CD8-positive, alpha-beta memory T cell (primary cell): ENCODE results near the gene PCDH19. TPM values are rescaled to one million over a fixed set of nuclear protein-coding genes. Genes with fewer than 3 reads are reported as not detected.
A peak's percentile ranks its signal among the peaks of the same experiment; 100 is the strongest.
"Not testable (repeated sequence)": the region's sequence is repeated elsewhere in the genome, so short reads cannot be mapped to it uniquely, and the experiment has no call there.

ENCODE experiments used
- CTCF ChIA-PET: fragments of 350-600 bp; sonication (Branson Sonifier 250); formaldehyde crosslinking; loops from one replicate; lab custom pipeline; 2021; ENCODE audit warnings: antibody characterized with exemption; lab: Charles Lee
- POLR2A ChIA-PET: fragments of 350-600 bp; sonication (Branson Sonifier 250); formaldehyde crosslinking; loops from one replicate; lab custom pipeline; 2021; ENCODE audit warnings: antibody characterized with exemption; lab: Charles Lee
- DNase-seq, 5 donors: peaks; one replicate each; pipeline versions ENCODE4 v3.0.0 to v3.0.0-alpha.2; 2020 to 2022; ENCODE audit warnings: mixed read lengths in 1 of 5
- H3K27ac ChIP-seq: one replicate; pipeline ENCODE4 v1.7.0; 2013; ENCODE audit warnings: low read depth, mild to moderate bottlenecking, low read length, moderate library complexity
- H3K27me3 ChIP-seq: 2 replicates; pipeline ENCODE4 v1.7.0; 2013; ENCODE audit warnings: low read length, mild to moderate bottlenecking; ENCODE audit not compliant: insufficient read depth, poor library complexity, severe bottlenecking
- H3K36me3 ChIP-seq: 2 replicates; pipeline ENCODE4 v1.7.0; 2013; ENCODE audit warnings: mild to moderate bottlenecking, low read length, moderate library complexity; ENCODE audit not compliant: insufficient read depth
- H3K4me1 ChIP-seq: 2 replicates; pipeline ENCODE4 v1.7.0; 2013; ENCODE audit warnings: mild to moderate bottlenecking, low read length, moderate library complexity; ENCODE audit not compliant: insufficient read depth
- H3K4me3 ChIP-seq: 2 replicates; pipeline ENCODE4 v1.7.0; 2013; ENCODE audit warnings: mild to moderate bottlenecking, low read length
- H3K9me3 ChIP-seq: 2 replicates; pipeline ENCODE4 v1.7.0; 2013; ENCODE audit warnings: mild to moderate bottlenecking, low read length
- H3K27ac Mint-ChIP-seq, 8 donors: one replicate each; pipeline ENCODE4 v1.8.0; 2020 to 2021; ENCODE audit warnings: mixed read lengths in 8 of 8, mild to moderate bottlenecking in 6 of 8, inconsistent platforms in 3 of 8, moderate library complexity in 3 of 8
- H3K27me3 Mint-ChIP-seq, 2 donors: one replicate each; pipeline ENCODE4 v1.8.0; 2020 to 2021; ENCODE audit warnings: mixed read lengths in 2 of 2, mild to moderate bottlenecking in 1 of 2, moderate library complexity in 1 of 2
- H3K36me3 Mint-ChIP-seq, 3 donors: one replicate each; pipeline ENCODE4 v1.8.0; 2020 to 2021; ENCODE audit warnings: mixed read lengths in 3 of 3, inconsistent platforms in 1 of 3, mild to moderate bottlenecking in 1 of 3
- H3K4me1 Mint-ChIP-seq, 3 donors: one replicate each; pipeline ENCODE4 v1.8.0; 2020 to 2021; ENCODE audit warnings: mixed read lengths in 3 of 3, inconsistent platforms in 1 of 3, mild to moderate bottlenecking in 1 of 3
- H3K4me3 Mint-ChIP-seq, 7 donors: one replicate each; pipeline ENCODE4 v1.8.0; 2020 to 2021; ENCODE audit warnings: mixed read lengths in 7 of 7, mild to moderate bottlenecking in 6 of 7, moderate library complexity in 4 of 7, inconsistent platforms in 2 of 7
- H3K9me3 Mint-ChIP-seq, 5 donors: one replicate each; pipeline ENCODE4 v1.8.0; 2020 to 2022; ENCODE audit warnings: mixed read lengths in 5 of 5, mild to moderate bottlenecking in 3 of 5, moderate library complexity in 2 of 5, inconsistent platforms in 1 of 5
- polyA plus RNA-seq: library from polyadenylated mRNA; unstranded; fragments of 300-500 nt; fragmentation: Illumina TruSeq; gene quantifications from one replicate; pipeline ENCODE4 v1.2.3, GENCODE V29; 2021
- total RNA-seq, 2 experiments: library from RNA; stranded (reverse); gene quantifications; one replicate each; pipeline ENCODE4 v1.2.3, GENCODE V29; 2021

The PCDH19 gene
- total RNA-seq: not detected
- not detected for polyA plus RNA-seq

DNA sequence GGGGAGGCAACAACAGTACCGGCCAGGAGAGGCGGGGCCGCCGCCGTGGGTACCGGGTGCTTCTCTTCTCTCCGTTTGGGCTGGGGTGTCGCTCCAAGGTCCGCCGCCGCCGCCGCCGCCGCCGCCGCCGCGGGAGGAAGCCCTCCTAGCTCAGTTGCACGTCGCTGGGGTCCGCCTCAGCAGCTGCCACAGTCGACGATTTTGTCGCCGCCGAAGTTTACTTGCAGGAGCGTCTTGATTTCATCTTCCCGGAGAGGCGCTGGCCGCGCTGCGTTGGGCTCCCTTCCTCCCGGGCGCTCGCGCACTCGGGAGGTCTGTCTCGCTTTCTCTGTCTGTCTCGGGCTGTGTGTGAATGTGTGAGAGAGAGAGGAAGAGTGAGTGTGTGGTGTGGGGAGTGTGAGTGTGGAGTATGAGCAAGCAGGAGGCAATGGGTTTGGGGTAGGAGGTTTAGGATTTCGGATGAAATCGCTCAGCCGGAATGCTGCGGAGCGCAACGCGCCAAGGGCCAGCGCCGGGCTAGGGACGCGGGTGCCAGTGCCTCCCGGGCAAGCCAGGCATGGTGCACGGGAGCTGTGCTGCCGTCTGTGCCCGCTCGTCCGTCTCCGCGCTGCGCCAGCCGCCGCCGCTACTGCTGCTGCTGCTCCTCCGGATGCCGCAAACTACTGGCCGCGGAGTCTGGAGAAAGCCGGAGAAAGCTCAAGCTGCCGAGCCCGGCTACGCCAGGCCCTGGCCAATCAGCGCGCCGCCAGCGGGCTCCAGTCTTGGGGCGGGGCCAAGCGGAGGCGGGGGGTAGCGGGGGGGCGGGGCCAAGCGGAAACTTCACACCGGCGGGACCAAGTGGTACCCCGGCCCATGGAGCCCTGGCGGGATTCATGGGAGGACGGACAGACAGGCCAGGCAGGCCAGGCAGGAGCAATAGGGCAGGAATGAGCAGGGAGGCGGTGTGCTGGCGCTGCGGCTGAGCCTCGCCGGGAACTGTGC, at the start of gene PCDH19:
Gene PCDH19, minus strand, starts transcription at position 664 of the 981 bp plus-strand sequence. CDS start 1,676 bp downstream, outside the sequence.
- Histone ChIP-seq H3K9me3 (no peaks in the 10 kb centered on the region), H3K27me3 (no peaks in the 10 kb centered on the region), H3K36me3 (no peaks in the 10 kb centered on the region), H3K27ac (no peak within 1 kb of the TSS), H3K4me3 (no peak within 1 kb of the TSS), H3K4me1 (no peaks in the 10 kb centered on the region)
- Mint-ChIP-seq H3K4me3 (peak within 1 kb of the TSS in 4 of 7 donors; percentile 13 to 67 (median 32)), H3K36me3 (no peaks in the 10 kb centered on the region), H3K27ac (no peak within 1 kb of the TSS), H3K9me3 (peaks cover 0 to 5% (median 4%) of the 10 kb centered on the region in 5 donors), H3K27me3 (peaks cover 54 to 60% of the 10 kb centered on the region in 2 donors), H3K4me1 (peaks cover 3 to 7% (median 3%) of the 10 kb centered on the region in 3 donors)
- no peak for DNase-seq
- ChIA-PET CTCF (no interaction called here), POLR2A (no interaction called here)

GRCh38 chrX:100449696-100450608, 39.9 kb upstream of the PCDH19 start:
- Histone ChIP-seq H3K4me1 (no peaks in the 10 kb centered on the region), H3K27ac (no peak overlapping the region), H3K36me3 (no peaks in the 10 kb centered on the region), H3K9me3 (no peaks in the 10 kb centered on the region), H3K4me3 (no peak overlapping the region), H3K27me3 (no peaks in the 10 kb centered on the region)
- H3K4me3 Mint-ChIP-seq: no peak overlapping the region
- DNase-seq: no peak
- POLR2A ChIA-PET: no interaction called here
- peaks cover 0 to 10% of the 10 kb centered on the region in 2 donors for H3K27me3 Mint-ChIP-seq
- CTCF ChIA-PET: no interaction called here
- H3K4me1 Mint-ChIP-seq: no peaks in the 10 kb centered on the region
- H3K27ac Mint-ChIP-seq: no peak overlapping the region
- H3K9me3 Mint-ChIP-seq: peaks cover 0 to 6% (median 0%) of the 10 kb centered on the region in 5 donors
- H3K36me3 Mint-ChIP-seq: no peaks in the 10 kb centered on the region

GRCh38 chrX:100447655-100448397, 37.8 kb upstream of the PCDH19 start:
- no peak overlapping the region for H3K4me3 ChIP-seq
- H3K36me3 ChIP-seq: no peaks in the 10 kb centered on the region
- H3K27me3 Mint-ChIP-seq: peaks cover 0 to 7% of the 10 kb centered on the region in 2 donors
- H3K9me3 Mint-ChIP-seq: peaks cover 0 to 2% (median 0%) of the 10 kb centered on the region in 5 donors
- no peak overlapping the region for H3K27ac ChIP-seq
- no peaks in the 10 kb centered on the region for H3K27me3 ChIP-seq
- H3K4me3 Mint-ChIP-seq: no peak overlapping the region
- H3K4me1 Mint-ChIP-seq: no peaks in the 10 kb centered on the region
- H3K9me3 ChIP-seq: no peaks in the 10 kb centered on the region
- ChIA-PET CTCF (no interaction called here), POLR2A (interaction anchor here (0.5 kb wide), 1 partner anchor 187 kb away, joined by 3 read pairs; no protein-coding TSS in a partner anchor)
- no peaks in the 10 kb centered on the region for H3K4me1 ChIP-seq
- H3K27ac Mint-ChIP-seq: no peak overlapping the region
- no peak for DNase-seq
- no peaks in the 10 kb centered on the region for H3K36me3 Mint-ChIP-seq

DNA sequence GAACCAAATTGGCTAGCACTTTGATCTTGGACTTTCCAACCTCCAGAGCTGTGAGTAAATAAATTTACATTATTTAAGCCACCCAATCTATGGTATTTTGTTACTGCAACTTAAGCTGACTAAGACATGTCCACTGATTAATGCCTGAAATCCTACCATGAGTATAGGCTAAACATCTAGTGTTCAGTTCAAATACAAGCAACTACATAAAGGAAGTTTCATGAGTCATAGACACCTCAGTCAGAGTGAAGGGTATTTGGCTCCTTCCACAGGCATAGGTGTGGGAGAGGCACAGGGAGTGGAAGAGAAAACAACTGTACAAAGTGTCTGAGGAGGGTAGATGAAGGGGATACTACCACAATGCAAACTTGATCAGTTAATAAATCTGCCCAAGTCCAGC, 35.5 kb upstream of the PCDH19 start:
- ChIA-PET POLR2A (no interaction called here), CTCF (no interaction called here)
- Histone ChIP-seq H3K27ac (no peak overlapping the region), H3K4me3 (no peak overlapping the region), H3K9me3 (no peaks in the 10 kb centered on the region), H3K4me1 (no peaks in the 10 kb centered on the region), H3K36me3 (no peaks in the 10 kb centered on the region), H3K27me3 (no peaks in the 10 kb centered on the region)
- H3K27me3 Mint-ChIP-seq: peaks cover 0 to 2% of the 10 kb centered on the region in 2 donors
- H3K36me3 Mint-ChIP-seq: no peaks in the 10 kb centered on the region
- H3K9me3 Mint-ChIP-seq: peaks cover 0 to 2% (median 0%) of the 10 kb centered on the region in 5 donors
- H3K4me3 Mint-ChIP-seq: no peak overlapping the region
- DNase-seq: no peak
- no peaks in the 10 kb centered on the region for H3K4me1 Mint-ChIP-seq
- H3K27ac Mint-ChIP-seq: no peak overlapping the region

DNA sequence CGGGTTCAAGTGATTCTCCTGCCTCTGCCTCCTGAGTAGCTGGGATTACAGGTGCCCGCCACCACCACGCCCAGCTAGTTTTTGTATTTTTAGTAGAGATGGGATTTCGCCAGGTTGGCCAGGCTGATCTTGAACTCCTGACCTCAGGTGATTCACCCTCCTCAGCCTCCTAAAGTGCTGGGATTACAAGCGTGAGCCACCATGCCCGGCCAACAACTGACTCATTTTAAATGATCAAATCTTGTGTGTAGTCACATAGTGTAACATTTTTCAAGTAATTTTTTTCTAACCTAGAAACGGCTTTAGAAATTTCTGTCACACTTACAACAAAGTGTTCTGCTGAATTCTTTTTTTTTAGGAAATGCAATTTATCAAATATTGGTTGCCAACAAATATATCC, 31.2 kb upstream of the PCDH19 start:
- H3K27me3 Mint-ChIP-seq, H3K9me3 Mint-ChIP-seq, POLR2A ChIA-PET, H3K9me3 ChIP-seq, H3K4me3 ChIP-seq, H3K36me3 ChIP-seq, H3K4me3 Mint-ChIP-seq, H3K27me3 ChIP-seq, H3K4me1 ChIP-seq, CTCF ChIA-PET, H3K36me3 Mint-ChIP-seq, H3K27ac Mint-ChIP-seq, H3K27ac ChIP-seq, H3K4me1 Mint-ChIP-seq, DNase-seq: not testable (repeated sequence)

GRCh38 chrX:100440006-100440405, 29.9 kb upstream of the PCDH19 start:
- Histone ChIP-seq H3K4me3 (no peak overlapping the region), H3K27ac (no peak overlapping the region), H3K9me3 (no peaks in the 10 kb centered on the region), H3K4me1 (no peaks in the 10 kb centered on the region), H3K27me3 (no peaks in the 10 kb centered on the region), H3K36me3 (no peaks in the 10 kb centered on the region)
- Mint-ChIP-seq H3K27me3 (peaks cover 0 to 3% of the 10 kb centered on the region in 2 donors), H3K36me3 (no peaks in the 10 kb centered on the region), H3K27ac (no peak overlapping the region), H3K9me3 (peaks cover 0 to 2% (median 0%) of the 10 kb centered on the region in 5 donors), H3K4me1 (no peaks in the 10 kb centered on the region), H3K4me3 (no peak overlapping the region)
- no peak for DNase-seq
- POLR2A ChIA-PET: no interaction called here
- CTCF ChIA-PET: no interaction called here

DNA sequence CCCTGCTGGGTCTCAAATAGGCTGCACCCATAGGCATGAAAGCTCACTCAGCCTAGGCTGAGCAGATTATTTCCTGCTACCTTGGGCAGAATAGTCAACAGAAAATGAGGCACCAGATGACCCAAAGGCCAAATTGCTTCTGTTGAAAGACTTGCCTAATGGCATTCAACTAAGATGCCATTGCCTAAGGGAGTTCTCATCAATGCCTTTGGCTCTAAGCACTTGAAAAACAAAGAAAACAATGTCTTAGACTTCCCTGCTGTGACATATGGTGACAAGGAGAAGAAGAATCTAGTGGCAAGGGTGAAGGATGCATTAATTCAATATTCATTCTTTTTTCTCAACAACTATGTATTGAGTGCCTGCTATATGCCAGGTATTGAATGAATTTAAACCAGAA, 25.7 kb upstream of the PCDH19 start:
- Mint-ChIP-seq H3K27me3 (peaks cover 0 to 5% of the 10 kb centered on the region in 2 donors), H3K27ac (no peak overlapping the region), H3K4me1 (no peaks in the 10 kb centered on the region), H3K36me3 (no peaks in the 10 kb centered on the region), H3K4me3 (no peak overlapping the region), H3K9me3 (no peaks in the 10 kb centered on the region)
- DNase-seq: no peak
- no peaks in the 10 kb centered on the region for H3K9me3 ChIP-seq
- H3K4me3 ChIP-seq: no peak overlapping the region
- POLR2A ChIA-PET: no interaction called here
- H3K4me1 ChIP-seq: no peaks in the 10 kb centered on the region
- no peak overlapping the region for H3K27ac ChIP-seq
- no peaks in the 10 kb centered on the region for H3K36me3 ChIP-seq
- no peaks in the 10 kb centered on the region for H3K27me3 ChIP-seq
- CTCF ChIA-PET: no interaction called here
